Measurements from ENCODE around the gene TEKT5.
"Not testable (repeated sequence)": the region's sequence is repeated elsewhere in the genome, so short reads cannot be mapped to it uniquely, and the experiment has no call there.

TEKT5 gene

GRCh38 chr16:10694830-10695229 is at the start of gene TEKT5:
Gene TEKT5, minus strand, starts transcription at chr16:10694930. Its CDS starts 57 bp downstream, at chr16:10694873.
- DNase-seq (ENCODE audit: low read depth) = no peak

GRCh38 chr16:10743610-10744369 is 49.1 kb upstream of the TEKT5 start, which contains the start of gene NUBP1:
Gene NUBP1, plus strand, starts transcription at chr16:10743842. Its CDS starts 22 bp downstream, at chr16:10743864.
- DNase-seq (ENCODE audit: low read depth) = peak; percentile 100

- DNase-seq (ENCODE audit: low read depth) = no peak
Observed at GRCh38 chr16:10743227-10743609, 48.5 kb upstream of the TEKT5 start.

DNA sequence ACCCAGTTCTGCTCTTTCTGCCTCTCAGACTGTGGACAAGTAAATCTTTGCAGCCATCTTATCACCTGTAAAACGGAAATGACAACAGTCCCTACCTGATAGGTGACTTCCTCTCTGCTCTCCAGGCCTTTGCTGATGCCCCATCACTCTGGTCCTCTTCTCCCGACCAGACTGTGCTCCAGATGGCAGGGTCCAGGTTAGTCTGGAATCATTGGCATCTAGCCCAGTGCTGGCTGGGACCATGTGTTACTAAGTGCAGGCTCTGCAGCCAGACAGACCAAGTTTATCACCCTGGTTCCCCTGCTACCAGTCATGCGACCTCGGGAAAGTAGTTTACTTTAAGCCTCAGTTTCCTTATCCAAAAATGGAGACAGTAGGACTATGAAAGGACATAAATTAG is 47.1 kb upstream of the TEKT5 start:
- DNase-seq (ENCODE audit: low read depth) = no peak

GRCh38 chr16:10741249-10741648 is 46.5 kb upstream of the TEKT5 start:
- not testable (repeated sequence) for DNase-seq (ENCODE audit: low read depth)

GRCh38 chr16:10740845-10741208 is 46.1 kb upstream of the TEKT5 start:
- no peak for DNase-seq (ENCODE audit: low read depth)

- DNase-seq (ENCODE audit: low read depth) = no peak
Observed at GRCh38 chr16:10740000-10740844, 45.5 kb upstream of the TEKT5 start.

- DNase-seq (ENCODE audit: low read depth) = no peak
Observed at GRCh38 chr16:10738231-10739077, 43.7 kb upstream of the TEKT5 start.

DNA sequence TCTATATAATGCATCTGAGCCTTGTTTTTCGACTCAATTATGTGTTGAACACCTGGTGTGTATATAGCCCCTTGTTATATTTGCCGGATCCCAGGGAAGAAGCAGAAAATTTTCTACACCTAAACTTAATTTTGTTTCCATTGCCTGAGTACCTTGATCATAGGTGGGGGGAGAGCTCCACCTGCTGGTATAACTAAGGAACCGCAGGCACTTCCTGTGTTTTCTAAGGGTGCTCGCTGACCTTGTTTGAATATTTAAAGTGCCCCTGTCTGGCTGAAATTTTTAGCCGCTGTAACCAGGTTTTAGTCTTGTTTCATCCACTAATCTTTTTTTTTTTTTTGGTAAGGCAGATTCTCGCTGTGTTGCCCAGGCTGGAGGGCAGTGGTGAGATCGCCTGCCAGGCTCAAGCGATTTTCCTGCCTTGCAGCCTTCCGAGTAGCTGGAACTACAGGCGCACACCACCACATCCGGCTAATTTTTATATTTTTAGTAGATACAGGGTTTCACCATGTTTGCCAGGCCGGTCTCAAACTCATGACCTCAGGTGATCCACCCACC is 42.4 kb upstream of the TEKT5 start:
- peak; percentile 43 for DNase-seq (ENCODE audit: low read depth)

- no peak for DNase-seq (ENCODE audit: low read depth)
Observed at GRCh38 chr16:10731790-10732189, 37.1 kb upstream of the TEKT5 start.

DNA sequence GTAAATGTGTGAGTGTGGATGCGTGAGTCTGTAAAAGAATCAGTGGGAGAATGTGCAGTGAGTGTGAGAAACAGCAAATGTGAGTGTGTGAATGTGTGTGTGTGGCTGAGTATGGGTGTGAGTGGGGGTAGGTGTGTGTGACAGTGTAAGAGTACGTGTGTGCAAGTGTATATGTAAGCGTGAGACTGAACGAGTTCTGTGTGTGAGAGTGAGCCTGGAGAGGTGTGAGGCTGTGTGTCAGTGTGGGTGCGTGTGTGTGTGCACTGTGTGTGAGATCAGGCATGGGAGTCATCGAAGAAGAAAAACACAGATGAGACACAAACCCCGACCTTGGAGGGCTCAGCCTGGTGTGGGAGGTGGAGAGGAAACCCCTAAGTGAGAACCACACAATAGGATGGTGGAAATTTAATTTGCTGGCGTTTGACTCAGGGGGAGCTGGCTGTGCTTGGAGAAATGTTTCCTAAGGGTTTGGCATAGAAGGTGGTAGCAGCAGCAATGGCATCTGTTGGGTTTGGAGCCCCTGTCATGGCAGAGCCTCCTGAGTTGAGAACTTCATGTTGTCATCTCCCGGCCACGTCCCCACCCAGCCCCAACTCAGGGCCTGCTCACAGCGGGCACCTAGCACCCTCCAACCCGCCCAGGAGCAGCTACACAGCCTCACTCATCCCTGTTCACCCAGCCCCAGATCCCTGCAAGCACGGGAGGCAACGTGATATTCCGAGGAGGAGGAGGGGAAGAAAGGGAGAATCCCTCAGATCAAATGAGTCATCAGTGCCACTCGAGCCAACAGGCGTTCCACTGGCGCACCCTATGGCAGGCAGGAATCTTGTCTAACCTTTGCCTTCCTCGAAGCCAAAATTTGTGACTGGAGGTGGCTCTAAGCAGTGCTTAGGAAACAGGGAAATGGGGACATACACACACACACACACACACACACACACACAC is 34.6 kb upstream of the TEKT5 start:
- DNase-seq (ENCODE audit: low read depth) = no peak

- no peak for DNase-seq (ENCODE audit: low read depth)
Observed at GRCh38 chr16:10728003-10728887, 33.5 kb upstream of the TEKT5 start.

- DNase-seq (ENCODE audit: low read depth) = no peak
Observed at GRCh38 chr16:10708969-10709368, 14.2 kb upstream of the TEKT5 start.

GRCh38 chr16:10699756-10700155 is 5.0 kb upstream of the TEKT5 start:
- no peak for DNase-seq (ENCODE audit: low read depth)

GRCh38 chr16:10694306-10694705 is 424 bp downstream of the TEKT5 start:
- DNase-seq (ENCODE audit: low read depth) = no peak

DNA sequence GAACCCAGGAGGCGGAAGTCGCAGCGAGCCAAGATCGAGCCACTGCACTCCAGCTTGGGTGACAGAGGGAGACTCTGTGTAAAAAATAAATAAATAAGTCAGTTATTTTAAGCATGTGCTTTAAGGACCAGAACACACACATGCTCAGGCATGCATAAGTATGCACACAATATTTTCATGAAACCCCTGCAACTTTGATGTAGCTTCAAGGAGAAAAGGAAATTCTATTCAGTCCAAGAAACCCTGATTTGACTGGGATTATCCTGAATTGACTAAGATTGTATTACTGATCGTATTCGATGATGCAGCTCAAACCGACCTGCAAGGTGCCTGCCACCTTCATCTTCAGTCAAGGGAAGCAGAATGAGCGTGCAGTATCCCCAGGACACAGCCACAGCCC is 841 bp downstream of the TEKT5 start:
- DNase-seq (ENCODE audit: low read depth) = no peak

DNA sequence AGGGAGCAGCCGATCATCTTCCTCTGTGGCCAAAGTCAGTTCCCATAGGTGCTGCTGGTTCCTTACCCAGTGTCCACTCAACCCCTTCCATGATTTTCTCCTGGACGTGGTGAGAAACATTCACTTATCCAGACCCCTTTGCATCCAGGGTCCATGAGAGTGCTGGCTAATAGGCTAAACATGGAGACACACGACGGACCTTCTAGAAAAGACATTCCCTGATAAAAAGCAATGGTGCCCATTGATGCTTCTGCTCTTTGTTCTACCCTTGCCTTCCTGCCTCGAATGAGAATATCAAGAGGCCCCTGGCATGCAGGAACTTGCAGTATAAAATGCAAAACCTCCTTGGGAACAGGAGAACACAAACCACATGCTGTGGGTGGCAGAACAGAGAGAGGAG is 2.3 kb downstream of the TEKT5 start:
- DNase-seq (ENCODE audit: low read depth) = no peak

- DNase-seq (ENCODE audit: low read depth) = no peak
Observed at GRCh38 chr16:10688726-10689125, 6.0 kb downstream of the TEKT5 start.

- DNase-seq (ENCODE audit: low read depth) = no peak
Observed at GRCh38 chr16:10688291-10688690, 6.4 kb downstream of the TEKT5 start.

DNA sequence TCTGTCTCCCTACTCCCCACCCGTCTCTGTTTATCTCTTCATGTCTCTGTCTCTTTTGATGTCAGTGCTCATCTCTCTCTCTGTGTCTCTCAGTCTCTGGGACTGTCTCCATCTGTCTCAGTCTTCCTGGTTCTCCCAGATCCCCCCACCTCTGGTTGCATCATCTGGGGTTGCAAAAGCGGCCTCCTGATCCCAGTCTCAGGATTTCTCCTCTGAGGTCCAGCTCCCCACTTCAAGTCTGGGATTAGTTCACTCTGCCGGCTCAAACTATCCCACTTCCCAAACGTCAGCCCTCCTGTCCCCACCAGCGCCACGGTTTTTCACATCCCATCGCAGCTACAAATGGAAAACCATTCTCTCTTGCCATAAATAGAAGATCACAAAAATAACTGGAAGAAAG is 9.0 kb downstream of the TEKT5 start:
- no peak for DNase-seq (ENCODE audit: low read depth)

Data from stimulated activated CD8-positive, alpha-beta memory T cell treated with anti-CD3 and anti-CD28 coated beads, Interleukin-15, amount 100 ng/mL, for 1 hour (primary cell).